Peyer's patch (tissue), 4 donors: ENCODE data around the gene DLGAP5.

Source experiments
- POLR2A ChIP-seq, 2 donors: fragments of 450-650 bp; IDR thresholded peaks; one replicate each; pipeline ENCODE4 v1.5.1; 2017; ENCODE audit warnings: antibody characterized with exemption in 2 of 2, mild to moderate bottlenecking in 2 of 2, moderate library complexity in 2 of 2
- TF ChIP-seq, protein P1 (sequence below), 6 experiments: fragments of 450-650 bp in 4 of 6; fragments of 200-600 bp in 2 of 6; sonication (generic) in 1 of 6; IDR thresholded peaks; one replicate each; pipeline ENCODE4 v1.5.1; 2017 to 2019; ENCODE audit warnings: antibody characterized with exemption in 6 of 6, mild to moderate bottlenecking in 3 of 6, moderate library complexity in 1 of 6

GRCh38 chr14:55152052-55152753 is 39.2 kb downstream of the DLGAP5 start:
- no peak for TF ChIP-seq POLR2A (IDR thresholded peaks at IDR 0.05)
- TF ChIP-seq, protein P1, sequence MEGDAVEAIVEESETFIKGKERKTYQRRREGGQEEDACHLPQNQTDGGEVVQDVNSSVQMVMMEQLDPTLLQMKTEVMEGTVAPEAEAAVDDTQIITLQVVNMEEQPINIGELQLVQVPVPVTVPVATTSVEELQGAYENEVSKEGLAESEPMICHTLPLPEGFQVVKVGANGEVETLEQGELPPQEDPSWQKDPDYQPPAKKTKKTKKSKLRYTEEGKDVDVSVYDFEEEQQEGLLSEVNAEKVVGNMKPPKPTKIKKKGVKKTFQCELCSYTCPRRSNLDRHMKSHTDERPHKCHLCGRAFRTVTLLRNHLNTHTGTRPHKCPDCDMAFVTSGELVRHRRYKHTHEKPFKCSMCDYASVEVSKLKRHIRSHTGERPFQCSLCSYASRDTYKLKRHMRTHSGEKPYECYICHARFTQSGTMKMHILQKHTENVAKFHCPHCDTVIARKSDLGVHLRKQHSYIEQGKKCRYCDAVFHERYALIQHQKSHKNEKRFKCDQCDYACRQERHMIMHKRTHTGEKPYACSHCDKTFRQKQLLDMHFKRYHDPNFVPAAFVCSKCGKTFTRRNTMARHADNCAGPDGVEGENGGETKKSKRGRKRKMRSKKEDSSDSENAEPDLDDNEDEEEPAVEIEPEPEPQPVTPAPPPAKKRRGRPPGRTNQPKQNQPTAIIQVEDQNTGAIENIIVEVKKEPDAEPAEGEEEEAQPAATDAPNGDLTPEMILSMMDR (IDR thresholded peaks at IDR 0.05), result no peak
